Stromal cell of bone marrow (primary cell): Measurements from ENCODE around the gene NEO1.

ENCODE experiments used
- DNase-seq: peaks from one replicate; pipeline ENCODE4 v3.0.0-alpha.2; 2012; ENCODE audit warnings: low read depth

Gene NEO1

DNA sequence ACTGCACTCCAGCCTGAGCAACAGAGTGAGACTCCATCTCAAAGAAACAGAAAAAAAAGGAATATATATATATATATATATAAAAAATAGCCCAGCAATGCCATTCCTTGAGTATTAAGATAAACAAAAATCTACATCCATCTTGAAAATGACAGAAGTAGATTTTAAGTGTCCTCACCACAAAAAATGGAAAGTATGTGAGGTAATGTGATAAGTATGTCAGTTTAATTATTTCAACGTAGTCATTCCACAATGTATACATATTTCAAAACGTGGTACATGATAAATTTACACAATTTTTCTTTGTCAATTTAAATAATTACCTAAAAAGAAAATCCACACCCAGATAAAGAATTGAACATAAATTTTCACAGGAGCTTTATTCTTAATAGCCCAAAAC is 261.6 kb downstream of the NEO1 start:
- no peak for DNase-seq

DNA sequence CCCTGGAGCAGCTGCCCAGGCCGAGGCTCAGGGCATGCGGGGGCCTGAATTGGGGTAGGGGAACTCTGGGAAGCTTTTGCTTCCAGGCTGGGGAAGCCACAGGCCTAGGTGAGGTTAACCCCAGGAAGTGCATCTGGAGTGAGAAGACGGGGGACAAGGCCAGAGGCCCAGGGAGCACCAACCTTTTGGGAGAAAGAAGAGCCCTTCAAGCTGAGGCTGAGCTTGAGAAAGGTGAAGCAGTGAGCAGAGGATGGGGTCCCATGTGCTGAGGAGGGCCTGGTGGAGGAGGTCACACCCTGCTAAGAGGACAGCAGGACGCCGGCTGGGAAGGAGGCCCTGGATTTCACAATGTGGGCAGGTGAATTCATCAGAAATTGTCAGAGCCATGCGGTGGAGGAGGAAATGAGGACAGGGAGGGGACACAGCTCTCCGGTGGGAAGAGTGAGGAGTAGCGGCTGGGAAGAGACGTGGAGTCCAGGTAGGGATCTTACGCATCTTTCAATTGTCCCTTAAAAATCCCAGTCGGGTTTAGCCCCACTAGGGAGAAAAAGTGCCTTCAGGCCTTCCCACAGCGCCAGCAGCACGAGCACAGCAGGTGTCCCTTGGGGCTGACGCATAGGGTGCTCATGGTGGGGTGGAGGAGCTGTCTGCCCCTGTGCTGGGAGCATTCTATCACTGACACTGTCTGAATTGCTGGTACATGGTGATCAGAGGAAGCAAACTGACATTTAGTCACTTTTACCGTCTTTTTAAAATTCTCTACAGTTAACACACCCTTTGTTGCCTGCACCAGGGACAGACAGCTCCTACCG is 265.6 kb downstream of the NEO1 start:
- no peak for DNase-seq

DNA sequence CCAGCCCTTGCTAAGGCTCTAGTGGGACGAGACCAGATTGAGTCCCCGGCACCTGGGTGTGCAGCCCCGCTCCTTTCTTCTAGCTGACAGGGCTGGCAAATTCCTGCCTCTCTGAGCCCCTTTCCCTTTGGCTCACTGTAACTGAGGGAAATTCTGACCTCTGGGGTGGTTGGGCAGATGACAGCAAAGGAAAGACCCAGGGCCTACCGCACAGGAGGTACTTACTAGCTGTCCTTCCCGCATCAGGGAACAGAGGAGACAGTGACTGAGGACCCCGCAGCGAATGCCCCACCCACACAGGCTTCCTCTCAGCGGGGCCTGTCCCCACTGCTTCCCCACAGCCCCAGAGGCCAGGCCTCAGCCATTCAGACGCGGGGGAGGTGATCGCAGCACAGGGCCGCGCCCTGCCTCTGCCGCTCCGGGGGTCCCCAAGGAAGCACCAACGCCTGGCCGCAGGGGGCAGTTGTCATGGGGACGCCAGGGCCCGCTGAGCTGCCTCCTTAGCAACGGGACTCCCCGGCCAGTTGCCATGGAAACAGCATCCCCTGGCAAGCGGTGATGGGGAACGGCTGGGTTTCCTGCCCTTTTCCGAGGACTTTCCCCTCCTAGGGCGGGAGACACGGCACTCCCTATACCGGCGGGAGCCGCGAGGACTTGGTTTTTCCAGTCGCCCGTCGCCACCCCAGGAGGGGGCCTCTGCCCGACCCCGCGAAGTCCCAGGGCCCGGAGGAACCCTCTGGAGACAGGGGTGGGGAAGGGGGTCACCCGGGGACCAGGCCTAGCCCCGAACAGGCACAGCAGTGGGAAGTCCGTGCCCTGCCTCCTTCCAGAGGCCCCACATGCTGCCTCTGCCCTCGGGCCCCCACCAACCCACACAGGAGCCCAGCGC is 266.4 kb downstream of the NEO1 start:
- no peak for DNase-seq

DNA sequence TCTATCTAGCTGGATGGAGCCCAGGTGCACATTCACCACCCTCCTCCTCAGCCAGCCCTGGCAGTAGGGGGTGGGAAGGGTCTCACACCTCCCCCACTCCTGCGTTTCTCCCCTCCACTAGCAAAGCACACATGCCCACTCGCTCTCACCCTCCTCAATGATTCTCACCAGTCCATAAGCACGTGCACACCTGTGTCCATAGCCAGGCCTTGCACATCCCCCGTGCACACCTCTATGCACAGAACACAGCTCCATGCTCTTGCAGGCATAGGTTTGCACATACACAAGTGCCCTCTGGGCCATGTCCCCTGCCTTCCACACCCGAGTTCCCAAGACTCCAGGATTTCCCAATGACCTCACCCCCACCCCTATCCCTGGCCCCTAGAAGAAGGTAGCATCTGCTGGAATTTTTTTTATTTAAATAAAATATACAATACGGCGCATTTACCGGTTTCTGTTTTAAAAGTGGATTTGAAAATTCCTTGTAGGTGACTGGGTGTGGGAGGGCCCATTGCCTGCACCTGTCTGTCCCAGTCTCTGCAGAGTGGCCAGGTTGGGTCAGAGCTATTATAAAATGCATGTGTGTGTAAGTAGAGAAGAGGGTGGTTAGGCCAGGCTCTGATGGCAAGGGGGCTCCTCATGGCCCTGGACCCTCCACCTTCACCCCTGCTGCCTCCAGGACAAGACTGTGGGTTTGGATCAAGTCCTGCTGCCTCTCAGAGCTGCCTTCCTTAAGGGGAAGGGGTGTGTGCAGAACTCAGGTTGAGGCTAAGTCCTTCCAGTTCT is 267.4 kb downstream of the NEO1 start:
- no peak for DNase-seq

DNA sequence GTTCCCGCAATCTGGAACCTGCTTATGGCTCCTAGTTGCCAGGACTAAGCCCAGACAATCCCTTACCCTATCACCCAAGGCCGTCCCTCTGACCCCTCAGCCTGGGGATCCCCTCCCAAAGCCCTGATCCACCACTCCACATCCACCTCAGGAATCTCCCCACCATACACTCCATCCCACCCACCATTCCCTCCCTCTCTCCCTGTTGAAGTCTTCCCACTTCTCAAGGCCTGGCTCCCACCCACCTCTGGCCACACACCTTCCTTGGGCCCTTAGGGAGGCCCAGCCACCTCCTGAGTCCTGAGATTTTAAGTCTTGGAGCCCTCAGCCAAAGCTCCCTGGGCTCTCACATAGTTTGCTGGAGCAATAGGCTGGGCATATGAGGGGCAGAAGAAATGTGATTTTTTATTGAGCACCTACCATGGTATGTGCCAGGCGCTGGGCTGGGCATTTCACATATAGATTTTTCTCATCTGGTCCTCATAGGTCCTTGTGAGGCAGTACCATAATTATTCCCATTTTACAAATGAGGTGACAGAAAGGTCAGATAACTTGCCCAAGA is 268.4 kb downstream of the NEO1 start:
- DNase-seq, result no peak

DNA sequence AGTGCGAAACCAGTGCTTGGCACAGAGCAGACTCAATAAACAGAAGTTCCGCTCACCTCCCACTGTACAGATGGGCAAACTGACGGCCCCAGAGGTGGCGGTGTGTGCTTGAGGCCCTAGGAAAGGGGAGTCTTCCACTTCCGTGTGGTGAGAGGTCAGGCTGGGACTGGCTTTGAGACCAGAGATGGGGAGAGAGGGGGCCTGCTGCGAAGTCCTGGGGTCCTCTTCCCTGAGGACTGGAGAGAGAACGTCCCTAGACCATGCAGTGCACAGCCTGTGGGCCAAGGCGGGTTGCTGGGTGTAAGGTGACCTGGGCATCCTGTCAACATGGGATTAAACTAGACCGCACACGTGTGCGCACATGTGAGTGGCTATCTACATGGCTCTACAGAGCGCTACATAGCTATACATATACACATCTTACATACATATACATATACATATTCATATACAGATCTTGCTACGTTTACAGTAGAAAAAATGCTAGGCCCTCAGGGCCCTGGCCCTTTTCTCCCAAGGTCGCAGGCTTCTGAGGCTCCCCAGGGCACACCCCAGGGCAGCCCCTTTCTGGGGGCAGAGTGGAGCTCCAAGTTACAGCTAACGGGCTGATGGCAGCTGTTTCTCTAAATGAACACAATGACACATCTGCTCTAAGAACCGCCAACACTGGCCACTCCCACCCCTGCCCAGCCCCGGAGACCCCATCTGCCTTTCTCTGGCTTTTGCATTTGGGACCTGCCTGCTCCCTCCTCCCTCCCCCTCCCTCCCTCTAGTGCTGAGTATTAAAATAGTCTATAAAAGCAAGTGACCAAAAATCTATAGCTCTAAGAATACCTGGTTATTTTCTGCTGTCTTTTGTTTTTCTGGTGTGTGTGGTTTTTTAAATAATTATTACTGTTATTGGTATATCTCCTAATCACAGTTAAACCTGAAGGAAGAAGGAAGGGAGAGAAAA is 269.5 kb downstream of the NEO1 start:
- DNase-seq, result no peak

DNA sequence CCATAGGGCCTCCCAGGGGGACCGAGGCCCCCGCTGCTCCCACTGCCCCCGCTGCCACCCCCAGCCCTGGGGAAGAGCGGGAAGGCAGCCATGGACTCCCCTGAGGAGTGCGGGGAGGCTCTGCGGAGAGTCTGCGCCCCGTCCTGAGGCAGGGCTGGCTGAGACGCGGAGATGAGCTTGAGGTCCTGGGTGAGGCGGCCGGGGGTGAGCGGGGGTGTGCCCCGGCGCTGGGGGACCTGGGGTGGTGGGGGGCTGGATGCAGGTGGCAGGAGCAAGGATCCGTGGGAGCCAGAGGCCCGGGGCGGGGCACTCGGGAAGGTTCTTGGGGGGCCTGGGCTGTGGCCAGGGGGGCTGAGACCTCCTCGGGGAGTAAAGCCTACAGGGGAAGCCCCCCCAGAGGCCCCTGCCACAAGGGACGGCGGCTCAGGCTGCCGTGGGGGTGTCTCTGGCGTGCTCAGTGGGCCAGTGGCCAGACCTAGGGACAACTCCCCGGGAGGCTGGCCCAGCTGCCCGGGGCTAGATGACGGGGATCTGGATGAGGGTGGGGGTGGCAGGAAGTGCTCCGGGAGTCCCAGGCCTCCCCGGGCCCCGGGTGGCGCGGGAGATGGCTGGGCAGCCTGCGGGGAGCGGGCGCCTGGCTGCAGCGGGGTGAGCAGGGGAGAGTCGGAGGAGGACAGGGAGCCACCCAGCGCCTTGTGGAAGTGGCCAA is 270.6 kb downstream of the NEO1 start:
- DNase-seq, result no peak

DNA sequence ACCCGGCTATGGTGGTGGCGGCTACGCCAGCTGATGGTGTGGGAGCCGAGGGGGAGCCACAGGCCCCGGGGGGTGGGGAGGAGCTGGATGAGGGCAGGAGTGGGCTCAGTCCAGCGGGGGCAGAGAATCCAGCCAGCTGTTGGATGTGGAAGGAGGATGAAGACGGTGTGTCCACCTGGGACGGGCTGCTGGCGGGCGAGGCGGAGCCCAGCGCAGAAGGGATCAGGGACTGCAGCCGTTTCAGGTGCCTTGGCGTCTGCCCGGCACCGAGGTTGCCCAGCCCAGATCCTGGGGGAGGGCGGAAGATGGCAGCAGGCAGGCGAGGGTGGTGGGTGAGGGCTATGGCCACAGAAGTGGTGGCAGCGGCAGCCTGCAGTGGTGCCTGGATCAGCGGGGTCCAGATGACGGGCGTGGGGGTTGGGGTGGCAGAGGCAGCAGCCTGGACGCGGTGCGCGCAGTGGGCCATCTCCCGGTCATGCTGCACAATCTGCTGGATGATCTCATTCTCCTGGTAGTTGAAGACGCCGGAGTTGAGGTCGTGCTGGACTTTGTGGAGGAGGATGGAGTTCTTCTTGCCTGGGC is 271.2 kb downstream of the NEO1 start:
- no peak for DNase-seq

DNA sequence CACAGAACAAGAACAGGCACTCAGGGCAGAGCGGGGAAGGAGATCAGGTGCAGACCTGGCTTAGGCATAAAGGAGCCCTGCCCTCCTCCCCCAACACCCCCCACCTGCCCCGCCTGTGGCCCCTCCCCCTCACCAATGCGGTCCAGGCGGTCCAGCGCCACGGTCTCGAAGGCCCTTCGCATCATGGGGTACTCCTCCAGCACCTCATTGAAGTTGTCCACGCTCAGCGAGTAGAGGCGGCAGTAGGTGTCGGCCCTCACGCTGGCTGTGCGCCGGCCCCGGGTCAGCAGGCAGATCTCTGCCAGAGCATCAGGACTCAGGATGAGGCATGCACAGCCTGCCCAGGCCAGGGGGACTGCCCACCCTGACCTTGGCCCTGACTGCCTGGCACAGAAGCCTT is 271.7 kb downstream of the NEO1 start:
- DNase-seq, result no peak

DNA sequence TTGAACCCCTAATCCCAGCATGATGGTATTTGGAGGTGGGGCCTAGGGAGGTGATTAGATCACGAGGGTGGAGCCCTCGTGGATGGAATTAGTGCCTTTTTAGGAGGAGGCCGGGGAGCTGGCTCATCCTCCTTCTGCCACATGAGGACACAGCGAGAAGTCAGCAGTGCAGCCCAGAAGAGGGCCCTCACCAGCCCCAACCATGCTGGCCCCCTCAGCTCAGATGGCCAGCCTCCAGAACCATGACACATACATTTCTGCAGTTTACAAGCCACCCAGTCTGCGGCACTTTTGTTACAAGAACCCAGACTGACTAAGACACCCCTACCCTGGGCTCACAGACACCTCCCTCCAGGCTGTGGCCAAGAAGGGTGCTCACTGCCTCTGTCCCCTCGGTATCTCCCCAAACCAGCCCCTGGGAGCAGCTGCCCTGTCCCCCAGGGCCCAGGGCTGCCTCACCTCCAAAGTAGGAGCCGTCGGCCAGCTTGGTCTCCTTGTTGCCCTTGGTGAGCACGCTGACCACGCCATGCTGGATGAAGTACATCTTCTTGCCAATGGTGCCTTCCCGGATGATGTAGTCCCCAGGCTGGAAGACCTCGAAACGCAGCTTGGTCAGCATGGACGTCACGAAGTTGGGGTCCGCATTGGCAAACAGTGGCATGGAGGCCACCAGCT is 272.4 kb downstream of the NEO1 start:
- DNase-seq, result no peak

DNA sequence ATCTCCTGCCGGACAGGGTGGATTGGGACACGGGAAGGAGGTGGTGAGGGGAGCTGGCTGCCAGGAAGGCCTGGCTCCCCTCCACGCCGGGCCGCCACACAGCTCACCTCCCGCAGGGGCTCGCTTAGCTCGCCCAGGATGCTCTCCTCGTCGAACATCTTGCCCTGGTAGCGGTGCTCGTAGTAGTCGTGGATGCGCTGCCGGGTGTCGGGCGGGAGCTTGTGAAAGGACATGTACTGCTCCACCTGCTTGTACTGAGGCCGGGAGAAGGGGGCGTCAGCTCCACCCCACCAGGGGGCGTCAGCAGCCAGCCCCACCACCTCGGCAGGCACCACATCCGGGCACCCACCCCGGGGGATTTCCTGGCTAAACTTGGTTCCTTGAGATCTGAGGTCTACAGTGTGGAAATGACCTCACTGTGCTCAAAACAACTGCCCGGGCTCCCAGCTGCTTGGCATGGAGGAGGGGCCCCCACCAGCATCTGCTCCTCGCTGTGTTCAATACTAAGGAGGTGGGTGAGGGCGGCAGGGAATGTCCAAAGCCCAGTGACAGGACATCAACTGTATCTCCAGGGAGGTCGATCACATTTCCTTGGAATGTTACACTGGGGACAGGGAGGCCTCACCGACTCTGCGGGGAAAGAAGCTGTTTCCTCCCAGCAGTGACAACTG is 273.1 kb downstream of the NEO1 start:
- DNase-seq, result no peak

DNA sequence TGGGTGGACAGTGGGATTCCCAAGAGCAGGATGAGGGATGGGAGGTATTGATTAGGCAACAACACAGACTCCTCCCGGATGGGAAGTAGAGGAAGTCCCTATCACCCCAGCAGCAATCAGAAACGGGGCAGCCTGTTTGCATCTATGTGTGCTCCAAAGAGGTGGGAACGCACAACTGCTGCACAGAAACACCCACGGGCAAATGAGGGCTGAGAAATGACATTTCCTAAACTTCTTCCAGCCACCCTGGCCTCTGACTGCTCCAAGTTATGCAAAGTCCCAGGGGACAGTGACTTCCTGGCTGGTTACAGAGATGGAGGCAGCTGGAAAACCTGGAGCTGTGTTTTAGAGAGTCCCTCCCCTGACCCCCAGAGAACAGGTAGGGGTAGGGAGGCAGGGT is 273.9 kb downstream of the NEO1 start:
- no peak for DNase-seq

DNA sequence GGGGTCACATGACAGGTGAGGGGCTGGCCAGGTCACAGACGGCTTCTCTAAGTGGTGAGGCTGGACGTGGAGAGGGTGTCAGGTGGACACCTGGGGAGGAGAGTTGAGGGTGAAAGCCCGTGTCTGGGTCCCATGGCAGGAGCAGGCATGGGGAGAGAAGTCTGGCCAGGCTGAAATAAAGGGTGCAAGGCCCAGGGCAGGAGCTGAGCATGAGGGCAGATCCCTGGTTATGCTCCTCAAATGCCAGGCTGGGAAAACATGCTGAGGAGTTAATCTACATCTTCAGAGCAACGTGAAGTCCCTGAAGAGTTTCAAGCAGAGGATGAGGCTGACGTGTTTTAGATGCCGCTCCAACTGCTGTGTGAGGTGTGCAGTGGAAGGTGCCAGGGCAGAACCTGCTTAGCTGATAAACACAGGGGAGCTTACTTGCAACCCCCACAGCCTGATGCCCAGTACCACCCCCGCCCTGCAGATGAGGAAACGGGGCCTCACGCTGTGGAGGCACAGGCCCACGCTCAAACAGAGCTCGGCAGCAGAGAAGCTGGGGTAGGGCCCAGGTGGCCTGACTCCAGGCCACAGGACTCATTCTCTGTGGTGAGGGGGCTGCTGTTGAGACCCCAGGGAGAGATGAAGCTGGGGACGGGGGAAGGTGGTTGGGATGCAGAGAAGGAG is 276.0 kb downstream of the NEO1 start:
- DNase-seq, result no peak

DNA sequence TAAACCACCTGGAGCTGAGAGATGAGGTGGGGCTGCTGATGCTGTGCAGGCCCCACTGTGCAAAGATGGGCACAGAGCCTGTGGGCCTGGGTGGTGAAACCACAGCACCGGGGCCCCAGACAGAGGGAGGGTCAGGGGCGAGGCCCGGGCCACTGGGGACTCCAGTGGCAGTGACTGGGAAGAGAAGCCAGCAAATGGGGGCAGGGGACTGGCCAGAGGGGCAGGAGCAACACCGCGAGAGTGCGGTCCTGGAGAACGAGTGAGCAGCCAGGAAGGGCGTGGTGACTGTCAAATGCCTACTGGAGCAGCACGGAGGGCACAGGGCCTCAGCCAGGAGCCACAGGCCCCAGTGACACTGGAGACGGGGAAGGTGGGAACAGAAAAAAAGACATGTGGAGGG is 276.7 kb downstream of the NEO1 start:
- DNase-seq, result no peak

DNA sequence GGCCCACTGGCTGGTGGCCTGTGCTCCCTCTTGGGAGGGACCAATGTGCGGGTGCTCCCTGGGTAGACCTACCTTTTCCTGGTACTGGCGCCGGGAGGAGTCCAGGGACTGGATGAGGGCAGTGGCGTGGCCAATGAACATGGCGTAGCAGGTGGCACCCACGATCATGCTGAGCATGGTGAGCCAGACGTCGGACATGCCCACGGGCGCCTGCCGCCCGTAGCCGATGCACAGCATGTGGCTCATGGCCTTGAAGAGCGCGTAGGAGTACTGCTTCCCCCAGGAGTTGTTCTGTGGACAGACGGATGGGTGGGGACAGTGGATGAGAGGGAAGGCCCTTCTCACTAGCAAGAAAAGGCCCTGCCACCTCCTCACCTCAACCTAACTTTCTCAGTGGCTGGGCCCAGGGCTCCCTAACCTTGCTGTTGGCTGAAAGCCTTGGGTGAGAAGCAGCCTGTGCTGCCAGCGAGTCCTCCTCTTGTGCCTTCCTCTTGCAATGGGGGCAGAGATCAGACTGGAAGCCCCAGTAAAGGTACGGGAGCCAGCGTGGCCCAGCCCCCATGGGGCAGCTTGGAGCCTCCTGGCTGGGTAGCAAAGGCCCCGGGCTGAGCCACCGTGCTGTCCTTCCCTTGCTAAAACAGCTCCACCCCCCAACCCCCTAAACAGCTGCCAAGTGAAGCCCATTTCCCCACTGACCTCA is 277.4 kb downstream of the NEO1 start:
- no peak for DNase-seq

DNA sequence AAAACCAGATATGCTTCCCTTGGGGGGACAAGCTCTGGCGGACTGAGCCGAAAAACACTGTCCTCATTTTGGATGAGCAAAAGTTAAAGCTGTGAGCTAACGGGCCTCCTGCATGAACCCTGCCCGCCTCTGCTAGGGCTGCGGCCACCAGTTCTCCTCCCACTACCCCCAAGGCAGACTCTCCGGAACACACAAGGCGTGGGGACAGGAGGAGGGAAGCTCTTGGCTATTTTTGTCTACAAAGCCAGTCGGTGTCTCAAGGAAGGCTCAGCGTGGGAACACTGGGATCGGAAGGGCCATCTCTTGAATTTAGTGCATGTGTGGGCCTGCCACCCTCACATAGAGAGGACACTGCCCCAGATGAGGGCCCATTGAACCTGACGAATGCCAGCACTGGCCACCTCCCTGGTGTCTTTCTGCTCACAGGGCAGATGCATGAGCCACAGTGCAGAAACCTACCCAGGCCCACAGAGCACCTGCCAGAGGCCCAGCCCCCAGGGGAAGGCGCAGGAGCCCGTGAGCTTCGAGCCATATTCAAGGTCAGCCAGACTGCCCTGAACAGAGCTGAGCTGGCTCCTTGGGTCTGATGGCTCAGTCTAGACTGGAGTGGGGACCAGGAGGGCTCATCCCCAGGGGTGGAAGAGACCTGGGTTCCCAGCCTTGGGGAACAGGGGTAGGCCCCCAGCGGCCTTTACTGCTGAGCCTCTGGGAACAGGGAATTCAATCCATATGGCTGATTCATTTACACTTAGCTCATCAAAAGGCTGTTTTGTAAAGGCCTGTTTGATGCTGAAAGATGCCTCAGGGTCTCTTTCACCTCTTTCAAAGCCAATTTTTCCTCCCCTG is 278.2 kb downstream of the NEO1 start:
- no peak for DNase-seq

DNA sequence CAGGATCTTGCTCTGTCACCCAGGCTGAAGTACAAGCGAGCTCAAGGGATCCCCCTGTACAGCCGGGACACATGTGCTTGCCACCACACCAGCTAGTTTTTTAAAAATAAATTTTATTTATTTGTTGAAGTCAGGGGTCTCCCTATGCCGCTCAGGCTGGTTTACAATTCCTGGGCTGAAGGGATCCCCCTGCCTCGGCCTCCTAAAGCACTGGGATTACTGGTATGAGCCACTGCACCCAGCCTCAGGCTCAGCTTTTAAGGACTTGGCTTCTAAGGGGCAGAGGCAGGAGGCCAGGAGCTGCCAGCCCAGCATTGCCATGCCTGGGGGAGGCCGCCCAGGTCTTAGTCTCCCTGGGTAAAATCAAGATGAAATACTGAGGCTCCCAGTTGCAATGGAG is 279.2 kb downstream of the NEO1 start:
- DNase-seq, result no peak
